NCI-H128 (cell line): ENCODE data around the gene ESPN.
"Not testable (repeated sequence)": the region's sequence is repeated elsewhere in the genome, so short reads cannot be mapped to it uniquely, and the experiment has no call there.

Source experiments
- DNase-seq: peaks from one replicate; lab custom pipeline; 2025; ENCODE audit not compliant: unreplicated experiment; lab: John Stamatoyannopoulos, UW

Gene ESPN

DNA sequence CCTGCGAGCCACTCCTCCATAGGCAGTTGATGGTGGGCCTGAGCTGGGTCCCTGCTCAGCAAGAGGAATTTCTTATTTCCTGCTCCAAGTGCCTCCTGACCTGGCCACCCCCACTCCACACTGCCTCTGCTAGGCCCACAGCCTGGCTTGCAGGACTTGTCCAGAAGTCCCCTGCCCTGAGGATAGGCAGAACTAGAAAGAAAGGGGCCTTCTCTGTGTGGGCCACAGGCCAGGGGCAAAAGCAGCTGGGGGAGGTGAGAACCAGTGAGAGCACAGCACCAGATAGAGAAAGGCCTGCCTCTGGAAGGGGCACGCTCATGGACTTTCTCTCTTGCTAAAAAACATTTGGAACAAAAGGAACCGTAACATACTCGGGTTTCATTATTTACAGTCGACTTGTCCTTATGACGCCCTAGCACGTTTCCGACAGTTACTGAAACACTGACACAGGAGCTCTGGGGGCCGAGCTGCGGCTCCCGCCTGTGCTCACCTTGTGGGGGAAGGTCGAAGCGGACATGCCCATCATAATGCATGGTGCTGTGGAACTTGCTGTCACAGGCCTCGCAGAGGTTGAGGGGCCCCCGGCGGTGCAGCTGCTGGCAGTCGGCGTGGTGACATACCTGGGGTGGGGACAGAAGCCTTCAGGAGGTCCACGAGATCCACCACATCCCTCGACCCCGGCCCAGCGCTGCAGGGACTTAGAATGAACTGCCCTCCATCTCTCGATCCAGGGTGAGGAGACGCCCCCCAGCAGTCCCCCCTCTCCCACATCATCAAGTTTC is 52.7 kb downstream of the ESPN start:
- DNase-seq = no peak

DNA sequence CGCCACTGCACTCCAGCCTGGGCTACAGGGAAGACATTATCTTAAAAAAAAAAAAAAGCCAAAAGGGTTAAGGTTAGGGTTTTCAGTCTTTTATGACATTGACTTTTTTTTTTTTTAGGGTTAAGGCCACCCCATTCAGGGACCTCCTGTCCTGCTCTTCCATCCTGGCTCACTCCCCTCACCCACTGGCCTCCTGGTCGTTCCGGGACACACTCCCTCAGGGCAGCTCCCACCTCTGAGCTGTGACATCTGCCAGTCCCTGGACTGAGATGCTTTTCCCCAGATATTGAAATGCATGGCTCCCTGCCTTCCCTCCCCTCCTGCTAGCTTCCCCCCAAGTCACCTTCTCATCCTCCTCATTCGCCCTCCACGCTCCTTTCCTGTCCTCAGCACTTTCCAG is 57.2 kb downstream of the ESPN start:
- DNase-seq = no peak

DNA sequence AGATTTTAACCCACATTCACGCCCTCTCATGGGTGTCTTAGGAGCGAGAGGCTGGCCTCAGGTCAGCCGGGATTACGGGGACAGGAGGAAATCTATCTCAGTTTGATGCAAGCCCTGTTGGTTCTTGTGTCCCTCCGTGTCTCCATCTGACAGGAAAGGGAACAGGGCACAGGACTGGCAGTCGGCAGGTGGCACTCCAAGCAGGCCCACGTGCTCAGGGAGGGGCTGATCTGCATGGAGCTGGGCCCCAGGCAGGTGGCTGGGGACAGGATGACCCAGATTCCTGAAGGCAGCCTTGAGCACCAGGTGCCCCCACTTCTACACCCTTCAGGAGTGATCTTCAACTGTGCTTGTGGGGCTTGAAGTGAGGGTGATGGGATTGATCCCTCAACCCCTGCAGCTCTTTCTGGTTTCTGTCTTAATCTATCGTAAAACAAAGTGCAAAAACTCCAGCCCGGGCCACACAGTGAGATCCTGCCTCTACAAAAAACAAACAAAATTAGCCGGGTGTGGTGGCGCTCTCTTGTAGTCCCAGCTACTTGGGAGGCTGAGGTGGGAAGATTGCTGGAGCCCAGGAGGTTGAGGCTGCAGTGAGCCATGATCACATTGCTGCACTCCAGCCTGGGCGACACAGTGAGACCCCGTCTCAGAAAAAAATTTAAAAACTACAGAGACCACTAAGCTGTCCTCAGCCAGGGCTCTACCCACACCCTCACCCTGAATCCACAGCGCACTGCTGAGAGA is 58.6 kb downstream of the ESPN start:
- no peak for DNase-seq

DNA sequence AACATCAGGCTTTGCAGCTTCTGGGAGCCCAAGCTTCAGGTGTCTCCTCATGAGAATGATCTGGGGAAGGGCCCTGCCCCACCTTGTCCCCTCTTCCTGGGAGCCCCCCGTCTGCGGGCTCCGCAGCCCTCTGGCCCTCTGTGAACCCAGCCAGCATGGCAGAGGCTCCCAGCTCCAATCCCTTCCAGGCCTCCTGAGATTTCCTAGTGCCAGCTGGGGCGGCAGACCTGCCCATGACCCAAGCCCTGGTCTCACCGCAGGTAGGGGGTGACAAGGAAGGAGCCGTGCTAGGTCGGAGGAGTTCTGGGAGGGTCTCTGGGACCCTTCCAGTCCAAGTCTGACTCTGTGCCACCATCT is 59.2 kb downstream of the ESPN start:
- no peak for DNase-seq

DNA sequence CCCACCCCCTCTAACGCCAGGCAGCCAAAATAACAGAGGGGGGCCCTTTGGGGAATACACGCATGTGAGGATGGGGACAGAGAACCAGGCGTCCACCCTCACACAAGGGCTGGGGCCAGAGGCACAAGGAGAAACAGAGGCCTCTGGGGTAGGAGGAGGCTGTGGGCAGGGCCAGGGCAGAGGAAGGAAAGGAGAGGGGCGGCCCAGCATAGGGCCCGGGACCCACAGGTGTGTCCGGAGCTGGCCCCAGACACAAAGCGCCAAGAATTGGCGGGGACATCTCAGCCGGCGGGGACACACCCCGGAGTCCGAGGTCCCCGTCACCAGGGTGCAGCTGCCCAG is 60.2 kb downstream of the ESPN start:
- DNase-seq = no peak

DNA sequence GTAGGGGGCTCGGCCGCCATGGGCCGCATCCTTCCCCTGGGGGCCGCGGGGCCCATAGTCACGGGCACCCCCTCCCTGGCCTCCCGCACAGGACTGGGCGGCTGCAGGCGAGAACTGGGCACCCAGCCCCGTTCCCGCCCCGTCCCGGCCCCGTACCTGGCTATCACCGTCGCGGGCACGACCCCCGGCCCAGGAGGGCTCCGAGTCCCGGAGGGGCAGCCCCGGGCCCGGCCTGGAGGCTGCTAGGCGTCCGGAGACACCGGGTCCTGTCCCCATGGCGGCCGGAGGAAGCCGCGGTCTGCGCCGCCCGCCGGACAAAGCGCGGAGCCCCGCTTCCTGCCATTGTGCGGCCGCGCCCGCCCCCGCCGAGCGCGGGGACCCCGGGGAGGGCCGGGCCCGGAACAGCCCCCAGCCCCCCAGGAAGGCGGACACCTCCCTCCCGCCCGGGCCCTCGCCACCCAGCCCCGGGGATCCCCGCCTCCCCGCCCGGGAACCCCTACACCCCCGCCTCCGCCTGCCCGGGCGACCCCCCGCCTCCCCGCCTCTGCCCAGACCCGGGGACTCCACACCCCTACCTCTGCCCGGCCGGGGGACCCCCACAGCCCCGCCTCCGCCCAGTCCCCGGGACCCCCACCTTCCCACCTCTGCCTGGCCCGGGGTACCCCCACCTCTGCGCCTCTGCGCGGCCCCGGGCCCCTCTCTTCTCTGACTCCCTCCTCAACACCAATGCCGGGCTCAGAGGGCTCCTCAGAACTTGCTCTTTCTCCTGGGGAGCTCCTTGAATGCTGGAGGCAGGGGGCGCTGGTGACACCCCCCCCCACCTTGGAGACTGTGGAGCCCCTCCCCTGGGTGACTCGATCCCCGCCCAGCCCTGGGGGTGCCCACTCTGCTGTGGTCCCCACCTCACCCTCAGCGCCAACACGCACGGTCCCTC is 60.9 kb downstream of the ESPN start:
- no peak for DNase-seq

DNA sequence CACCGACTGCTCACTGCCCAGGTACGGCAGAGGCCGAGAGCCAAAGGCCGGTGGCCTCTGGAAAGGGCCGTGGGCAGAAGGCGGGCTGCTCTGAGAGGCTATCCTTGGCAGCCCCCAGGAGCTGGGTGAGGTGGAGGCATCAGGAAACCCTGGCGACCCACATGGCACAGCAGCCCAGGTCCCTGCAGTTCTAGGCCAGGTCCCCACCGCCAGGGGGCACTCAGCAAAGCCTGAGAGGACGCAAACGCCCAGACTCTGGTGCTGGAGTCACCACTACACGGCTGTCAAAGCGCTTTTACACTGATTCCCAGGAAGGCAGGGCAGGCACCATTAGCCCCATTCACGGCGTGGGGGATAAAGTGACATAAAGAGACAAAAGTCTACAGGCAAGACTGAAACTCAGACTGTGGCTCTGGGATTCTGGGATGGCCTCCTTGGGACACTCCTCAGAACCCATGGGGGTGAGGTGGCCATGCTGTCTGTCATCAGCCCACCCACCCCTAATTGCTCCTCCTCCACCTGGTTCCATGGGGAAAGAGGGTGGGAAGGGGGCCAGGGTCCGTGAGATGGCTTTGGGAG is 61.9 kb downstream of the ESPN start:
- DNase-seq = peak; percentile 84

DNA sequence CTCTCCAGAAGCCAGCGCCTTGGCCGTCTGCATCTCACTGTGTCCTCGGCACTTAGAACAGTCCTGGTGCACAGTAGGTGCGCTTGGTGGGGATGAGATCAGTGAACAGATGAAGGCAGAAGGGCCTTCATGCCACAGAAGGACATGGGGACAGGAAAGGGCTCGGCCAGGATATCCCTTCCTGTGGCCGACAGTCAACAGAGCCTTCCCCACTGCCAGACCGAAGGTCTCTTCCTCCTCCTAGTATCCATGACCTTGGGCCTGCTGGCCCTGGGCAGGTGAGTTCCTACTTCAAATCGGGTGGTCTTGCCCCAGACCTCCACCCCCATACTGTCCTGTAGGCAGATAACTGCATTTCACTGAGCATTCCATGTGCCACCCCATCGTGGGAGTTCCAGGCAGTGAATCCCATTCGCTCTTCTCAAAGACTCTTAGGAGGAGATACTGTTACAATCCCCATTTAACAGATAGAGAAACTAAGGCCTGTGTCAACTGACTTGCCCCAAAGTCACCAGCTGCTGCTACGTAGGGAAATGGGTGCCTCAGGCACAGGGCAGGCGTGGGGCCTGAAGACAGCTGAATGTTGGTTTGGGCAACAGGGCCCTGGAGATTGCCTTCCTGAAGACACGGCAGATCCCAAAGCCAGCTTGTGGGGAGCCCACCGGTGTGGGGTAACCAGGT is 63.4 kb downstream of the ESPN start:
- DNase-seq = no peak

DNA sequence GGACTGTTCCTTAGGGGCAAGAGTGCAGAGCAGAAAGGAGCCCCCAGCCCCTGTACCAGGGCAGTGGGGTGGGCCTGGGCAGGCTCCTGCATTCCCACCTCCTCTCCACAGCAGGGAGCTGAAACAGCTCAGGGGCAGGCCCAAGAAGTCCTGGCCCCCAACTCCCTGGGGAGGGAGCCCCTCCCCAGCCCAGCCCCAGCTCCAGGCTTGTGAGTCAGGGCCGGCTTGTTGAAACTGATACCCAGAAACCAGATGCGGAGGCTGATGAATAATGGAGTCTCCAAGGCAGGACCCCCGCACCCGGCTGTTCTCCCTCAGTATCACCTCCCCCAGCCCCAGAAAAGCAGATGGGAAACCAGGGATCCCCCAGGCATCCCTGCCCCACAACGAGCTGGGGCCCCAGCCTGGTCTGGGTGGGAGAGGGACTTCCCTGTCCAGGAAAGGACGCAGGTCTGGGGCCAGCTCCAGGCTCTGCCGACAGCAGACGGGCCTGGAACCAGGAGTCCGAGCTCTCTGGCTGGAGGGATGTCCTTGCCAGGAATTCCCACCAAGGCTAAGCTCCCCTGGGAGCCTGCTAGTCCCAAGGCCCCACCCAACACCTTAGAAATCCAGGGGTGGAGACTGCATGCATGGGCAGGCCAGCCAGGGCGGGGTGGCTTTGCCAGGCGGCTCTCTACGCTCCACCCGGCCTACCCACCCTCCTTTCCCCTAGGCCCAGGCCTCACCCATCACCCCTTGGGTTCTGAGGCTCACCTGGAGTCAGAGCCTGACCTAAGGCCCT is 64.2 kb downstream of the ESPN start:
- no peak for DNase-seq

DNA sequence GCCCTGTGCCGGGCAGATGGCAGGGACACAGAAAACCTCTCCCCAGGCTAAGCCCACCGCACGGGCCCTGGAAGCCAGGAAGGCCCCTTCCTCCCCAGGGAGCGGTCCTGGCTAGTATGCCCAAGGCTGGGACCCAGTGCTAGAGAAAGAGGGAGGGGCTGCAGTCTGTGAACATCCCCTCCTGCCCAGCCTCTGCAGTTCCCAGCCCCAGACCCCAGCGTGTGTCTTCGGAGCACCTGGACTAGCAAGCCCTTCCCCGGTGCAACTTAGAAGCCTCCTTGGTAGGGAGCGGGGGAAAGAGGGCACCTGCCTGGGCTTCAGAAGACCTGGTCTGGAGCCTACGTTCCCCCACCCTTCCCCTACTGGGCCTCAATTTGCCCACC is 64.8 kb downstream of the ESPN start:
- DNase-seq = no peak

DNA sequence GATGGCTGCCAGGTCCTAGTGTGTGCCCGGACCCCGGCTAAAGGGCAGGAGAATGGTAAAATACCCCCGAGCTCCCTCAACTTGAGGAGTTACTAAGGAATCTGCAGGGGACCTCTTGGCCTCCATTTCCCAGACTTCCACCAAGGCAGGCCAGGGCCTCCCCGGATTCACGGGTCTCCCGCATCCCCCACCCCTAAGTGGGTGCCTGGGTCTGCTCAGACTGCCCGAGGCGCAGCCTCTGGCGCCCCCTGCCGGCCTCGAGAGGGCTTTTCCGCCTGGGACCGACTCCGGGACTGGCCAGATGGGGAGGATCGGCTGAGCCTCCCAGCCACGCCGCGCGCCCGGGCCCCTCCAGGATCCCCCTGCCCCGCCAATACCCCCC is 65.2 kb downstream of the ESPN start:
- DNase-seq = peak; percentile 78

DNA sequence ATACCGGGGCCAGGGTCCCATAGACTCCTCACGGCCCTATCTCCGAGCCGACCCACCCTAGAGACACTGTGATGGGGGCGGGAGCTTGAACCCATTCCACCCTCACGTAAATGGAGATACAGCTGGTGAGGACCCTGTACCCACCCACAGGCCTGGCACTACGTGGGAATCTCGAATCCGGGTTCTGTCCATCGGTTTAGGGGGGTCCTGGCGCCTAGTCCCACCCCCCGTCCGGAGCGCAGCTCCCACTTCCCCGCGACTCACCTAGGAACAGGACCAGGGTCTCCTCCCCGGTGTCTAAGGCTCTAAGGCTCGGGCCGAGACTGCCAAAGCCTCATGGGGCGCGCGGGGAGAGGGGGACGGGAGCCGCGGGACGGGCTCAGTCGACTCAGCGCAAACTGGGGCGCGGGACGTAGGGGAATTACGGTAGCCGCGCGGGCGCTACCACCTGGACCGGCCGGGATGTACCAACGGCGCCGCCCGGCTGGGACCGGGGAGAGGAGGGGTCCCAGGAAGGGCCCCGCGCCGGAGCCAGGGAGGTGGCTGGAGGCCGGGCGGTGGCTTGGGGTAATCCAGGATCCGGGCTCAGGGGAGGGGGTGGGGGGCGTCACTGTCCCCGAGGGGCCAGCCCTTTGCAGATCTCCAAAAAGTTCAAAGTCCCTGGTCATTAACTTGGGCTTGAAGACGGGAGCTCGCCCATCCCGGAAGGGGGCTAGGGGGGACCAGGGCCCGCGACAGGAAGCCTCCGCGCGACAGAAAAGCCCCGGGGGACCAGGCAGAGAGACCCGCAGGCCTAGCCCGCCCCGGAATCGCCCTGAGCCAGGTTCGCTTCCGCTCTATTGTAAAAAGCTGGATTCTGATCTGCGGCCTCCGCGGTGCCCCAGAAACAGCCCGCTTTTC is 65.9 kb downstream of the ESPN start:
- DNase-seq = no peak

DNA sequence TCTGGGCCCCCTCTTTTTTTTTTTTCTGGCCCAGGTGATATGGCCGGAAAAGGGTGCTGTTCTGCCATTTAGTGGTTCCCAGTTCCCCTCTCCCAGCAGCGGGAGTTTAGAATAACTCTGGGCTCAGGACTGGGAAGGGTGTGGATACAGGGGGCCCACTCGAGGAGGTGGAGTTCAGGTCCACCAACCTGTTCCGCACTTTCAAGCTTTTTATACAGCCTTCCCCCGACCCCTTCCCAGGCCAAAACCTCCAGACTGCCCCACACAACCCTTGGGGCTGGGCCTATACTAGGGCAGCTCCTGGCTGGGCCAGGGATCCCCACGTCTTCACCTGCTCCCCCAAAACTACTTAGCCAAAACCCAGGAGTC is 66.5 kb downstream of the ESPN start:
- DNase-seq = no peak

DNA sequence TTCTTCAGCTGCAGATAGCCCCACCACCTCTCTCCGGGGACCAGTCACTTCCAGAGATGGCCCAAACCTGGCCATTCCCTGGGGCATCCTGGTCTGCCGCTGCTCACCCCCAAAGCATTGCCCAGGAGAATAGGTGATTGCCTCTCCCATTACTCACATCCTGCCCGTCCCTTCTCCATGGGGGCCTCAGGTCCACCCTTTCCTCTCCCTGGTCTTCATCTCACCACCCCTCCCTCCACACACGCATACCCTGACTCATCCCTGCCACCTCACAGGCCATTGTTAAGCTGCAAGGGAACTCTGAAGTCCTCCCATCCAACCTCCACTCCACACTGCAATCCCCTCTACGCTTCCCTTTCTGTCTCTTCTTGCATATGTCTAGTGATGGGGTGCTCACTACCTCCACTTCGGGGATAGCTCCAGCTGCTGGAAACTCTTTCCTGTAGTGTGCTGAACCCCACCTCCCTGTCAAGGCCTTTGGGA is 66.9 kb downstream of the ESPN start, which contains the start of gene PLEKHG5:
Gene PLEKHG5 (minus strand): TSS at position 188 of the 483 bp plus-strand sequence. CDS start 14,096 bp downstream, outside the sequence.
- DNase-seq = no peak

DNA sequence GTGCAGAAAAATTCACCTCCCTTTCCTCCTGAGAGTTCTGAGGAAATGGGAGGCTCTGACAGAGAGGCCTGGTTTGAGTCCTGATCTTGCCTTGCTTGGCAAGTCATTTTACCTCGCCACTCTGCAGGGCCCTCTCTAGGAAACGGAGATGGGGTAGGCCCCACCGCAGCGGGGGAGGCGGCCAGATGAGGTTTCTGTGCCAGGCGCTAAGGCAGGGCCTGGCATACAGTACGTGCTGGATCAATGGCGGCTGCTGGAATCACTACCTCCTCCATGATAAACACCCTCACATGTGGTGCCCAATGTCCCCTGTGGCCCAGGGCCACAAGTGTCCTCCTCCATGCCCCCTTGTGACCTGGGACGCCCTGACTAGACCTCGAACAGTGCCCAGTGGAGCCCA is 67.4 kb downstream of the ESPN start:
- no peak for DNase-seq

DNA sequence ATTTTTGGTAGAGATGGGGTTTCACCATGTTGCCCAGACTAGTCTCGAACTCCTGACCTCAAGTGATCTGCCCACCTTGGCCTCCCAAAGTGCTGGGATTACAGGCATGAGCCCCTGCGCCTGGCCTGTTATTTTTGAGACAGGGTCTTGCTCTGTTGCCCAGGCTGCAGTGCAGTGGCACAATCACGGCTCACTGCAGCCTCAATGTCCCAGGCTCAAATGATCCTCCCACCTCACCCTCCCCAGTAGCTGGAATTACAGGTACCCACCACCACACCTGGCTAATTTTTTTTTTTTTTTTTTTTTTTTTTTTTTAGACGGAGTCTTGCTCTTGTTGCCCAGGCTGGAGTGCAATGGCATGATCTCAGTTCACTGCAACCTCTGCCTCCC is 69.3 kb downstream of the ESPN start:
- not testable (repeated sequence) for DNase-seq

DNA sequence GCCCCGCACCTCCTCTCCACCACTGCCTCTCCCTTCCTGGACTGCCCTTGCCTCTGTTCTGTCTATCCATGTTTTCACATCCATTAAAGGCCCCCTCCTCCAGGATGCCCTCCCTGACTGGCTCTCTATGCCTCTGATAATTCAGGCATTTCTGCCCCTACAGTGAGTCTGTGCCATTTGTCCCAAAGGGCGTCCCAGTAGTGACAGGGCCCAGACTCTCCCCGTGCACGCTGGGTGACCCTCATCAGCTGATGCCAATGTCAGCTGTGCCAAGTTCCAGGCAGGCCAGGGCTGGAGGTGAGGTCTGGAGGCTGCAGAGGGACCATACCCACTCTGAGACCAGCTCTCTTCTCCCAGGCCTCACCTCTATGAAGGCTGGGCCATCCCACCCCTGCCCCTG is 70.1 kb downstream of the ESPN start:
- DNase-seq = no peak

DNA sequence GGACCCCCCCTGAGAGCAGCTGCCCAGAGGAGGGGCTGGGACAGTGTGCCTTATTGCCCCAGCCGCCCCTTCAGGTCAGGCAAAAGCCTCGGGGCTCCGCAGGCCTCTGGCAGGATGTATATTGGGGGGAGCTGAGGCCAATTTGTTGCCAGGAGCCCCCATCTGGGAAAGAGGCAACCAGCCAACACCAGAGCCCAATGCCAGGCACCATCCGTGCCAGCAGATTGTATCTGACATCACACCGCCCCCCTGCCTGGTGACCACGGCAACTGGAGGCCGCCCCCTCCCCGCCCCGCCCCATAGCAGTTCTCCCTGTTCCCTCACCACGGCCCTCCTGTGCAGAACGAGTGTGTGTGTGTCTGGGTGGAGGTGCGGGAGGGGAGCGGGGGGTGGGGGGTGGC is 70.5 kb downstream of the ESPN start:
- DNase-seq = no peak
